Lower leg skin (tissue), 4 donors: ENCODE data around the gene SELENOS. TPM values are rescaled to one million over a fixed set of nuclear protein-coding genes. Genes with fewer than 3 reads are reported as not detected.

Experiments used
- DNase-seq, 2 donors: peaks; one replicate each; pipeline ENCODE4 v3.0.0-alpha.2; 2019; ENCODE audit warnings: low spot score in 2 of 2
- H3K4me3 ChIP-seq: fragments of 200-600 bp; sonication (generic); 2 replicates; pipeline ENCODE4 v1.5.1; 2017; ENCODE audit warnings: mild to moderate bottlenecking, low read depth; ENCODE audit not compliant: poor library complexity, severe bottlenecking
- CTCF ChIP-seq, 3 donors: fragments of 450-650 bp; IDR thresholded peaks; one replicate each; pipeline ENCODE4 v1.5.1; 2016; ENCODE audit warnings: antibody characterized with exemption in 3 of 3, mild to moderate bottlenecking in 3 of 3, moderate library complexity in 2 of 3
- POLR2A ChIP-seq, 2 donors: fragments of 450-650 bp; IDR thresholded peaks; one replicate each; pipeline ENCODE4 v1.6.1; 2016 to 2017; ENCODE audit warnings: antibody characterized with exemption in 2 of 2, mild to moderate bottlenecking in 1 of 2, moderate library complexity in 1 of 2
- WGBS, 2 donors: methylation state at CpG; one replicate each; pipeline ENCODE4 v1.1.5; 2018; 5-methylcytosine and 5-hydroxymethylcytosine counted together
- intact Hi-C: fragments of 100-400 bp; cut with DNase I; formaldehyde crosslinking; loops from one replicate; pipeline ENCODE4 v1.15.0; 2023; ENCODE audit warnings: low total_unique reads
- total RNA-seq, 4 donors: library from RNA; depleted of rRNA; stranded (reverse); fragments of >200 nt; gene quantifications; one replicate each; pipeline ENCODE4 v1.1.0, GENCODE V29; 2016

SELENOS gene
- total RNA-seq, 4 donors from 2014 or later, result 64.9 to 74.5 (median 67.8) TPM

- WGBS, 2 donors, result 66 to 73% methylated on average over 9 of the region's 9 CpGs
- peak in 1 of 2 donors; percentile 79 for DNase-seq
- no peak overlapping the region for H3K4me3 ChIP-seq
- intact Hi-C loops, result no loop called here
- no peak for TF ChIP-seq CTCF (IDR thresholded peaks at IDR 0.05)
- no peak for TF ChIP-seq POLR2A (IDR thresholded peaks at IDR 0.05)
Observed at GRCh38 chr15:101266787-101267186, 10.5 kb downstream of the SELENOS start.

- no peak overlapping the region for H3K4me3 ChIP-seq
- intact Hi-C loops, result no loop called here
- TF ChIP-seq CTCF (IDR thresholded peaks at IDR 0.05) (no peak), POLR2A (IDR thresholded peaks at IDR 0.05) (no peak)
- 41 to 45% methylated on average over 3 of the region's 3 CpGs for WGBS, 2 donors
- DNase-seq, result peak in 1 of 2 donors; percentile 76
Observed at GRCh38 chr15:101266034-101266433, 11.3 kb downstream of the SELENOS start.

GRCh38 chr15:101264911-101265641 lies 12.2 kb downstream of the SELENOS start:
- 84 to 85% methylated on average over 17 of the region's 17 CpGs for WGBS, 2 donors
- intact Hi-C loops, result no loop called here
- TF ChIP-seq CTCF (IDR thresholded peaks at IDR 0.05), result no peak
- no peak for TF ChIP-seq POLR2A (IDR thresholded peaks at IDR 0.05)

GRCh38 chr15:101264011-101264410 lies 13.3 kb downstream of the SELENOS start:
- intact Hi-C loops, result no loop called here
- TF ChIP-seq POLR2A (IDR thresholded peaks at IDR 0.05), result no peak
- H3K4me3 ChIP-seq, result no peak overlapping the region
- WGBS, 2 donors, result 86 to 88% methylated on average over 4 of the region's 4 CpGs
- DNase-seq, result no peak

More at GRCh38 chr15:101264911-101265641, 12.2 kb downstream of the SELENOS start:
- DNase-seq, result peak in 1 of 2 donors; percentile 76
- H3K4me3 ChIP-seq, result no peak overlapping the region

- DNase-seq, result no peak
- intact Hi-C loops, result no loop called here
- 58 to 75% methylated on average over 4 of the region's 4 CpGs for WGBS, 2 donors
- no peak for TF ChIP-seq POLR2A (IDR thresholded peaks at IDR 0.05)
- TF ChIP-seq CTCF (IDR thresholded peaks at IDR 0.05), result no peak
- H3K4me3 ChIP-seq, result no peak overlapping the region
Observed at GRCh38 chr15:101262551-101262950, 14.7 kb downstream of the SELENOS start.

- WGBS, 2 donors, result 34 to 35% methylated on average over 11 of the region's 11 CpGs
- intact Hi-C loops, result loop anchor here (5.0 kb wide), 1 partner anchor 171 kb away; no protein-coding TSS in a partner anchor
- no peak for DNase-seq
- H3K4me3 ChIP-seq, result no peak overlapping the region
- peak in 1 of 3 donors; percentile 41 for TF ChIP-seq CTCF (IDR thresholded peaks at IDR 0.05)
- TF ChIP-seq POLR2A (IDR thresholded peaks at IDR 0.05), result no peak
Observed at GRCh38 chr15:101258238-101259144, 18.8 kb downstream of the SELENOS start.
